ENCODE measurements around the gene RANBP6.
A peak's percentile ranks its signal among the peaks of the same experiment; 100 is the strongest.

RANBP6 gene

GRCh38 chr9:6049798-6050197, 34.4 kb upstream of the RANBP6 start:
- H3K27ac ChIP-seq, result no peak overlapping the region
- no peak for TF ChIP-seq ZFX (IDR thresholded peaks at IDR 0.05; ENCODE audit: borderline replicate concordance)
- peak; percentile 44 for TF ChIP-seq CTCF (IDR thresholded peaks at IDR 0.05)

- TF ChIP-seq ZFX (IDR thresholded peaks at IDR 0.05; ENCODE audit: borderline replicate concordance) (no peak), CTCF (IDR thresholded peaks at IDR 0.05) (no peak)
- H3K27ac ChIP-seq, result no peak overlapping the region
Observed at GRCh38 chr9:6048039-6048438, 32.6 kb upstream of the RANBP6 start.

- H3K27ac ChIP-seq, result no peak overlapping the region
- TF ChIP-seq ZFX (IDR thresholded peaks at IDR 0.05; ENCODE audit: borderline replicate concordance) (no peak), CTCF (IDR thresholded peaks at IDR 0.05) (no peak)
Observed at GRCh38 chr9:6047020-6047419, 31.6 kb upstream of the RANBP6 start.

GRCh38 chr9:6045364-6045763, 29.9 kb upstream of the RANBP6 start:
- no peak for TF ChIP-seq CTCF (IDR thresholded peaks at IDR 0.05)
- no peak for TF ChIP-seq ZFX (IDR thresholded peaks at IDR 0.05; ENCODE audit: borderline replicate concordance)
- H3K27ac ChIP-seq, result no peak overlapping the region

- TF ChIP-seq ZFX (IDR thresholded peaks at IDR 0.05; ENCODE audit: borderline replicate concordance) (no peak), CTCF (IDR thresholded peaks at IDR 0.05) (no peak)
- no peak overlapping the region for H3K27ac ChIP-seq
Observed at GRCh38 chr9:6040077-6040476, 24.7 kb upstream of the RANBP6 start.

GRCh38 chr9:6036391-6036790, 21.0 kb upstream of the RANBP6 start:
- no peak overlapping the region for H3K27ac ChIP-seq
- TF ChIP-seq CTCF (IDR thresholded peaks at IDR 0.05), result no peak
- TF ChIP-seq ZFX (IDR thresholded peaks at IDR 0.05; ENCODE audit: borderline replicate concordance), result no peak

GRCh38 chr9:6034954-6035353, 19.5 kb upstream of the RANBP6 start:
- no peak overlapping the region for H3K27ac ChIP-seq
- no peak for TF ChIP-seq ZFX (IDR thresholded peaks at IDR 0.05; ENCODE audit: borderline replicate concordance)
- TF ChIP-seq CTCF (IDR thresholded peaks at IDR 0.05), result no peak
